Germinal center (tissue), 1 donor: ENCODE data around the gene ZYG11B.
"Not testable (repeated sequence)": the region's sequence is repeated elsewhere in the genome, so short reads cannot be mapped to it uniquely, and the experiment has no call there.

ENCODE experiments used
- DNase-seq: peaks from one replicate; pipeline ENCODE4 v3.0.0; 2012; ENCODE audit warnings: mixed read lengths, low spot score

Gene ZYG11B

DNA sequence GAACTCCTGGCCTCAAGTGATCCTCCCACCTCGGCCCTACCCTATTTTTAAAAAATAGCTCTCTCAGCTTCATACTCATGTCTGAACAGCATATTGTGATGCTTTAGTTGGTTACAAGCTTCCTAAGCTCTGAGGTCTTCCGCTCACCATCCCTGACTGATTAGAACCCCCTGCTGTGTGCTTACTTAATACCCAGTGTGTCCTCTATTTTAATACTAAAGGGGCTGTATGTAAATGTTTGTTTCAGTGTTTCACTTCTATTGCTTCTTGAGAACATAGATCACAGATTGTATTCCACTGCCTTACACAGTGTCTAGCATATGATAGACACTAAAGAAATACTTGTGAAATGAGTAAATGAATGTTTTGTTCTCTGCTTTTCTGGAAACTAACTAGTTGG is 29.8 kb downstream of the ZYG11B start:
- no peak for DNase-seq

DNA sequence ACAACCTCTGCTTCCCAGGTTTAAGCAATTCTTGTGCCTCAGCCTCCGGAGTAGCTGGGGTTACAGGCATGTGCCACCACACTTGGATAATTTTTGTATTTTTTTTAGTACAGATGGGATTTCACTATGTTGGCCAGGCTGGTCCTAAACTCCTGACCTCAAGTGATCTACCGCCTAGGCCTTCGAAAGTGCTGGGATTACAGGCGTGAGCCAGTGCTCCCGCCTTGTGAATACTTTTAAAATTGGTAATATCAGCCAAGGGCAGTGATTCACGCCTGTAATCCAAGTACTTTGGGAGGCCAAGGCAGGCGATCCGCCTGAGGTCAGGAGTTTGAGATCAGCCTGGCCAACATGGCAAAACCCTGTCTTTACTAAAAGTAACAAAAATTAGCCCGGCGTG is 33.7 kb downstream of the ZYG11B start:
- no peak for DNase-seq

DNA sequence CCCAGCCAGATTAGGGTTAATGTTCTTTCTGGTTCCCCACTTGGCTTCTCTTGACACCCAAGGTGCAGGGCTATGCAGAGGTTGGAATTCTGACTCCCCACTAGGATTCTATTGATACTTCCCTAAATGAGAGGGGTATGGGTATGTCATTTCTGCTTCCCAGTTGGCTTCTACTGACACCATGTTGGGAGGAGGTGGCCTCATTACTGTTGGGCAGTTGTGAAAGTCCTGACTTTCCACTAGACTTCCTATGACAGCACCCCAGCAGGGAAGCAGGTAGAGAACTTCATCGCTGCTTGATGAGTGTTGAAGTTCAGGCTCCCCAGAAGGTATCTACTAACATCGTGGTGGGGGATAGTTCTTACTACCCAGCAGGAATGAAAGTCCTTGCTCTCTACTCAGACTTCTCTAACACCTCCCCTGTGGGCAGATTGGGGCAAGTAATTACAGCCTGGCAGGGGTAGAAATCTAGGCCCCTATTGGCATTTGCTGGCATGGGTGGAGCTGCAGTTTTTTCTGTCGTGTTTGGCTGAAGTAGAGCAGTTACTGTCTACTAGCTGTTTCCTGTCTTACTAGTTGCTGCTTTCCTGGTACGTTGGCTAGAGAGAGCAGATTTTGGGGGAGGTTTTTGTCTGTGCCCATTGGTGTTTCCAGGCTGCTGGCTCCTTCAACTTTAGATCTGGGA is 41.5 kb downstream of the ZYG11B start:
- no peak for DNase-seq

DNA sequence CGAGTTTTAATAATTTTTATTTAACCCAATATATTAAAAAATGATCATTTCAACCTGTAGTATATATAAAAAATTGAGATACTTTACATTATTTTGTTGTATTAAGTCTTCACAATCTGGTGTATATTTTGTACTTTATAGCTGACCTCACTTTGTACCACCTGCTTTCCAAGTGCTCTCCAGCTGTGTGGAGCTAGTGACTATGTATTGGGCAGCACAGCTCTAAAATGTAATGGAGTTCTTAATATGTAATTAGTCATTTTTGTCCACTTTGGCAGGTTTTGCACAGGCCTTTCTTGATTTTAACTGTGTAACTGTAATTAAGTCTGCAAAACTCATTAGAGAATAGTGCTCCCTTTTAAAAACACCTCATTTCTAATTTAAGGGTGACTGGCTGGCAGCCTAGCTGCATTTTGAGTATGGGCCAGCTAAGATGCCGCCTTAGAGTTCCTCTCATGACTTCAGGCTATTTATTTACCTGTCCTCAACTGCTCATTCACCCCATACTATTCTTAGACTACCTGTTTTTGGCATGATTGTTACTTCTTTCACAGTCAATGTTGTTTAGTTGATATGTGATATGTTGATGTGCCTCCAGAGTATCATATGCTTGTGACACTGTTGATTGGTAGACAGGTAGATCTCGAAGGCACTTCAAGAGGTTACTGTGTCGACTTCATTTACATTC is 43.2 kb downstream of the ZYG11B start:
- no peak for DNase-seq

DNA sequence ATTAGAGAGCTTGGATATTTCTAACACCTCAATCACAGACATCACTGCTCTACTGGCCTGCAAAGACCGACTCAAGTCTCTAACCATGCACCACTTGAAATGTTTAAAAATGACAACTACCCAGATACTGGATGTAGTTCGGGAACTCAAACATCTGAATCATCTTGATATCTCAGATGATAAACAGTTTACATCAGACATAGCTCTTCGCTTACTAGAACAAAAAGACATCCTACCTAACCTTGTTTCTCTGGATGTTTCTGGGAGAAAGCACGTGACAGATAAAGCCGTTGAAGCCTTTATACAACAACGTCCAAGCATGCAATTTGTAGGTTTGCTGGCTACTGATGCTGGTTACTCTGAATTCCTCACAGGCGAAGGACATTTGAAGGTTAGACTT is 45.1 kb downstream of the ZYG11B start:
- DNase-seq, result no peak

DNA sequence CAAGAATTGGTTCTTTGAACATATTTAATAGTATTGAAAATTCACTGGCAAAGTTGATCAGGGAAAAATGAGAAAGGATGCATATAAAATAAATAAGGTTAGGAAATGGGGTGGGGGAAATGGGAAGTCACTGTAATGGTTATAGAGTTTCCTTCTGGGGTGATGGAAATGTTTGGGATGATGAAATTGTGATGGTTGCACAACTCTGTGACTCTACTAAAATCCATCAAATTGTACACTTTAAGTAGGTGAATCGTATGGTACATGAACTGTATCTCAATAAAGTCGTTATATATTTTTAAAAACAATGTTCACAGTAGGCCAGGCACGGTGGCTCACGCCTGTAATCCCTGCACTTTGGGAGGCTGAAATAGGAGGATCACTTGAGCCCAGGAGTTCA is 59.9 kb downstream of the ZYG11B start:
- DNase-seq, result no peak

DNA sequence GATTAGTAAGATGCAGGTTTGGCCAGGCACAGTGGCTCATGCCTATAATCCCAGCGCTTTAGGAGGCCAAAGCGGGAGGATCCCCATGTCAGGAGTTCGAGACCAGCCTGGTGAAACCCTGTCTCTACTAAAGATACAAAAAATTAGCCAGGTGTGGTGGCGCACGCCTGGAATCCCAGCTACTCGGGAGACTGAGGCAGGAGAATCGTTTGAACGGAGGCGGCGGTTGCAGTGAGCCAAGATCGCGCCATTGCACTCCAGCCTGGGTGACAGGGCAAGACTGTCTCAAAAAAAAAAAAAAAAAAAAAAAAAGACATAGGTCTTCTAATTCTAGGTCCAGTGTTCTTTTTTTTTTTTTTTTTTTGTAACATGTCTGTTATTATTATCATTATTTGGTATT is 64.2 kb downstream of the ZYG11B start:
- not testable (repeated sequence) for DNase-seq

DNA sequence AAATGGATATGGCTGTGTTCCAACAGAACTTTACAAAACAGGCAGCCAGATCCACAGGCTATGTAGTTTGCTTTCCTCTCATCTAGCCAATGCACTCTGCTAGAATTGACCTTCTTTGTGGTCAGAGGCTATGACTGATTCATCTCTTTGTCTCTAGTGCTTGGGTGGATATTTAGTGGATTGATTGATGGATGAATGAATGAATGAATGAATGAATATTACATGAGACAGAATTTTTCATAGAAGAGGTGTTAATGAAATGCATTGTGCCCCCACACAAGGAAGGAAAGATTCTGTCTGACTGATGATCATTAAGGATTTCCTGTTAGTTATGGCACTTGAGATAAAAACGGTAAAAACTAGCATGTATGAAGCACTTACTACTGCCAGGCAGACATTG is 65.8 kb downstream of the ZYG11B start:
- no peak for DNase-seq

DNA sequence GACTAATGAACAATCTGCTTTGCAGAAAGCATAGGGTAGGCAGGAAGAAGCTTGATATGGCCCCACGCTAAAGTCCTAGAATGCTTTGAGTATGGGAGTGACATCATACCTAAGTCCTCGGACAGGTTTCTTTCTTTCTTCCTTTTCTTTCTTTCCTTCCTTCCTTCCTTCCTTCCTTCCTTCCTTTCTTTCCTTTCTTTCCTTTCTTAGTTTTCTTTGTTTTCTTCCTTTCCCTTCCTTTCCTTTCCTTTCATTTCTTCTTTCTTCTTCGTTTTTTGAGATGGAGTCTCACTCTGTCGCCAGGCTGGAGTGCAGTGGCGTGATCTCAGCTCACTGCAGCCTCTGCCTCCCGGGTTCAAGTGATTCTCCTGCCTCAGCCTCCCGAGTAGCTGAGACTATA is 67.5 kb downstream of the ZYG11B start:
- DNase-seq, result not testable (repeated sequence)

DNA sequence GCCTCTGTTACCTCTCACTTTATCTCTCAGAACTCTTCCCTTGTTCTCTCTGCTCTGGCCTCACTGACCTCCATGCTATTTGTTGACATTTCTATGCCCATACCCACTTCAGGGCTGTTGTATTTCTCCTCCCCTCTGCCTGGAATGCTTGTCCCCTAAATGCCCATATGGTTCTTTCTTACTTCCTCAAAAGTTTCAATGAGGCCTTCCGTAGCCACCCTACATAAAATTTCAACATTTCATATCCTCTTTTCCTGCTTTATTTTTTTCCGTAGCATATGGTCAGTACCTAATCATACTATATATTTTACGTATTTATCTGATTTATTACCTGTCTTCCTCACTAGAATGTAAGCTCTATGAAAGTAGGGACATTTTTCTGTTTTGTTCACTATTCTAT is 69.2 kb downstream of the ZYG11B start:
- no peak for DNase-seq

DNA sequence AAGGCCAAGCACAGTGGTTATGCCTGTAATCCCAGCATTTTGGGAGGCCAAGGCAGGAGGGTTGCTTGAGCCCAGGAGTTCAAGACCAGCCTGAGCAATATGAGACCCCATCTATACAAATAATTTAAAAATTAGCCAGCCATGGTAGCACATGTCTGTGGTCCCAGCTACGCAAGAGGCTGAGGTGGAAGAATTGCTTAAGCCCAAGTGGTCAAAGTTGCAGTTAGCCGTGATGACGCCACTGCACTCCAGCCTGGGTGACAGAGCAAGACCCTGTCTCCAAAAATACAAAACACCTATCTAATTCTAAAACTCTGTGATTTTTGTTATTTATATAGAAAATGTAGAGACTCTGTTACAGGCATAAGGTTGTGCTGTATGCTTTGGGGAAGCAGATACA is 72.1 kb downstream of the ZYG11B start:
- no peak for DNase-seq

DNA sequence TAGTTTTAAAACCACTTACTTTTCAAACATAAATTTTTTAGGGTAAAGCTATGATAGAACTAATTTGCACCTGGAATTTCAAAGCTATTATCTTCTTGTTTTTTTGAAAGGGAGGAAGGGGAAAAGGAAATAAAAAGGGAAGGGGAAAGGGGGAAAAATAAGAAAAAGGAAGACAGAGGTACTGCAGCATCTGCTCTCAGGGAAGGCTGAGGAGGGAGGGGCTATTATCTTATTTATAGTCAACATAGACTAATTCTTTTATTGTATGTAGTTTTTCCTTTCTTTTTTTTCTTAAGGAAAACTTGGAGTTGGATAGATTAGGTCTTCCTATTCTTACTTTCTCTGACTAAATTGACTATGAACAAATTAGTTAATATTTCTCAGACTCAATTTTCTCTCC is 74.8 kb downstream of the ZYG11B start:
- no peak for DNase-seq

DNA sequence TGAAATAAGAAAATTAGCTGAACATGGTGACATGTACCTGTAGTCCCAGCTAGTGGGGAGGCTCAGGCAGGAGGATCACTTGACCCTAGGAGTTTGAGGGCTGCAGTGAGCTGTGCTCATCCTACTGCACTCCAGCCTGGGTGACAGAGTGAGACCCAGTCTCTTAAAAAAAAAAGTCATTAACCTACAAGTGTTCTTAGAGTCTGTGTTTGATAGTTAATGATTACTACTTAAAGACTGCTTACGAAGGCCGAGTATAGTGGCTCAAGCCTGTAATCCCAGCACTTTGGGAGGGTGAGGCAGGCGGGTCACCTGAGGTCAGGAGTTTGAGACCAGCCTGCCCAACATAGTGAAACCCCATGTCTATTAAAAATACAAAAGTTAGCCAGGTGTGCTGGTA is 77.8 kb downstream of the ZYG11B start:
- not testable (repeated sequence) for DNase-seq

DNA sequence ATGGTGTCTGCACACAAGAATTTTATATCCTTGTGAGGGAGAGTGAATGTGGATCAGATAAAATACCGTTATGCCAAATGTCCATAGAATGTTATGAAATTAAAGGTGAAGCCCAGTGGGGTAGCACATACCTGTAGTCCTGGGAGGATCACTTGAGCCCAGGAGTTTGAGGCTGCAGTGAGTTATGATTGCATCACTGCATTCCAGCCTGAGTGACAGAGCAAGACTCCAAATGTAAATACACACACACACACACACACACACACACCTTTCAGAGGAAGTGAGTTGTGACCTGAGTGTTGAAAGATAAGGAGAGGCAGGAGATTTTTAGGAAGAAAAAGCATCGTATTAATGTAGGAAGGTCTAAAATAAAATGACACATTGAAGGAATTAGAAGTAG is 88.2 kb downstream of the ZYG11B start:
- DNase-seq, result no peak

DNA sequence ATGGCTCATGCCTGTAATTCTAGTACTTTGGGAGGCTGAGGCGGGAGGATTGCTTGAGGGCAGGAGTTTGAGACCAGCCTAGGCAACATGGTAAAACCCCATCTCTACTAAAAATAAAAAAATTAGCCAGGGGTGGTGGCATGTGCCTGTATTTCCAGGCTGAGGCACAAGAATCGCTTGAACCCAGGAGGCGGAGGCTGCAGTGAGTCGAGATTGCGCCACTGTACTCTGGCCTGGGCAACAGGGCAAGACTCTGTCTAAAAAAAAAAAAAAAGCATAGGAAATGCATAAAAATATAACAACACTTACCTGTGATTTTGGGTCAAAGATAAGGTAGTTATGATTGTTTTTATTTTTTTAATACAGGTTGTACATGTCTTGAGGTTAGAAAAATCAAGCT is 94.6 kb downstream of the ZYG11B start:
- DNase-seq, result not testable (repeated sequence)

DNA sequence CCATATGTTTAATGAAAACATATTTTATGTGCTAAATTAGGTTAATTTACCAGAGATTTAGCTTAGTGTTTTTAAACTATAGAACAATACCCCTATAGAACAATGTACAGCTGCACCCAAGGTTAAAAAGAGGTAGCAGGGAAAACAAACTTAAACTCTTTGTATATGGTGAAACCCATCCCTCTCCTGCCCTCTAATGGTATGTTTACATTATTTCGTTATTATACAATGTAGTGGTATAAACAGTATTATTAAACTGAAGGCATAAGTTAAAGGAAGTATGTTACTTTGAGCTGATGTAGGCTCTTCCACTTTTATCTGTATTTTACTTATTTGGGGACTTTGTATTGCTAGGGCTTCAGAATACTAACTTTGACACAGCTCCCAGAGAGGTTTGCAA is 99.6 kb downstream of the ZYG11B start:
- peak; percentile 5 for DNase-seq

DNA sequence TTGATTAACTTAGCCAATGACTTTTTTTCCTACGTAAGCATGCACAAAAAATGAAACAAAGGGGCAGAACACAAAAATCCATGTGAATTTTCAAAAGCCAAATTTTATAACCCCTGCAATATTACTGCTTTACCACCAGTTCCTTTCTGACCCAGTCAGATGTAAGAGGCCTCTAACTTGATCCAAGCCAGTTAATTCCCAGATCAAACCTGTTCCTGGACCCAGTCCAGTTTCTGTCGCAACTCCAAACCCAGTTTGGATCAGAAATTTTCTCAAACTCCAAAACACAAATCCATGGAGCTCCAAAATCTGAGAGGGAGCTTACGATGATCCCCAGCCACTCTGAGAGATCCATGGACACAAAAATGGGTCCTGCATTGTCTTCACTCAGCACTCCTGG is 108.5 kb downstream of the ZYG11B start:
- no peak for DNase-seq

DNA sequence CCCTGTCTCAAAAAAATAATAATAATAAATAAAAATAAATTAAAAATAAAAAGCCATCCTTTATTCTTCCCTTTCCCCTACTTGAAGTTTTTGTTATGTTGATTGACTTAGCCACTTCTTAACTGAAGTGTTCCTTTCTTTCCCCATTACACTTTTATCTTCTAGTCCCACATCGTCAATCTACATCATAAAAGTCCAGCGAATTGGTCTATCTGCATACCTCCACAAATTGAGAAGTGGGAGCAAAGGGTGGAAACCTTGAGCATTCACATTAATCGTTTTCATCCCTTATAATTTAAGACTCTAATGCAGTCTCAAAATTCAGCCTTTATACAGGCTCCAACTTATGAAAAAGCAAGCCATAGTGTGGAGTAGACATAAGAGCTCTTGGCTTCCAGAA is 109.8 kb downstream of the ZYG11B start:
- no peak for DNase-seq

DNA sequence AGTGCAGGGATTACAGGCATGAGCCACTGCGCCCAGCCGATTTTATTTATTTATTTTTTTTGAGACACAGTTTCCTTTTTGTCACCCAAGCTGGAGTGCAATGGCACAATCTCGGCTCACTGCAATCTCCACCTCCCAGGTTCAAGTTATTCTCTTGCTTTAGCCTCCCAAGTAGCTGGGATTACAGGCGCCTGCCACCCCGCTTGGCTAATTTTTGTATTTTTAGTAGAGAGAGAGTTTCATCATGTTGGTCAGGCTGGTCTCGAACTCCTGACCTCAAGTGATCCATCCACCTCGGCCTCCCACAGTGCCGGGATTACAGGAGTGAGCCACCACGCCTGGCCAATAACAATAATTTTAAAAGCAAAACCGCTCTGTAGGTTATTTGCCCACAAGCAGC is 112.9 kb downstream of the ZYG11B start:
- DNase-seq, result not testable (repeated sequence)

DNA sequence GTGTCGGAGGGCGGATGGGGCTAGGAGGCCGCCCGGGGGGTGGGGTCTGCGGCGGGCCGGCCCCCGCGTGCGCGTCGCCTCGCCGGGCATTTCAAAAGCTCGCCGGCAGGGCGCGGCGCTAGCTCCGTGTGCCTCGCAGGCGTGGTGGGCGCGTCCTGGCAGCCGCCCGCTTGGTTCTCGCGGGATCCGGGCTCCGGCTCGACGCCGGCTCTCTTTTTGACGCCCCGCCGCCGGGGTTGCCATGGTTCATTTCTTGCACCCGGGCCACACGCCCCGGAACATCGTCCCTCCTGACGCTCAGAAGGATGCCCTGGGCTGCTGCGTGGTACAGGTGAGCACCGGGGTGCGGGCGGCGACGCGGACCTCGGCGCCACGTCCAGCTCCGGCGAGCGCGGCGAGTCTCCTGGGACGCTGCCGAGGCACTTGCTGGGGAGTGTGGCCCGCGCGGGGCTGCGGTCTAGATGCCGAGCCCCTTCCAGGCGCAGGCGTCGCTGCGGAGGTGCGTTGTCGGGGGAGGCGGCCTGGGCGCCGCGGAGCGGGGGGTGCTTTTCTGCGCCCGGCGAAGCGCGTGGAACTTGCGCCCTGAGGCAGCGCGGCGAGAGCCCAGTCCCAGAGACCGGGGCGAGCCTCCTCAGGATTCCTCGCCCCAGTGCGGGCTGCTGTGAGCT is 116.5 kb downstream of the ZYG11B start, which contains the start of gene ZYG11A:
Gene ZYG11A, plus strand, starts transcription at position 118 of the 668 bp plus-strand sequence. Its CDS starts 124 bp downstream, at position 242.
- DNase-seq, result peak; percentile 90

DNA sequence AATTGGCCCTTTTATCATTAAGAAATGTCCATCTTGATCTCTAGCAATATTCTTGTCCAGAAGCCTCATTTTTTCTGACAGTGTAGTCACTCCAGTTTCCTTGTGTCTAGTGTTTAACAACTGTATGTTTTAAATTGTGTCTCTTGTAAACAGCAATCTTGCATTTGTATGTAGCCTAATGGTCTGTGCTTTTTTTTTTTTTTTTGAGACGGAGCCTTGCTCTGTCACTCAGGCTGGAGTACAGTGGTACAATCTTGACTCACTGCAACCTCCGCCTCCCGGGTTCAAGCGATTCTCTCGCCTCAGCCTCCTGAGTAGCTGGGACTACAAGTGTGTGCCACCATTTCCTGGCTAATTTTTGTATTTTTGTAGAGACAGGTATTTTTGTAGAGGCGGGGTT is 118.9 kb downstream of the ZYG11B start:
- DNase-seq, result not testable (repeated sequence)

DNA sequence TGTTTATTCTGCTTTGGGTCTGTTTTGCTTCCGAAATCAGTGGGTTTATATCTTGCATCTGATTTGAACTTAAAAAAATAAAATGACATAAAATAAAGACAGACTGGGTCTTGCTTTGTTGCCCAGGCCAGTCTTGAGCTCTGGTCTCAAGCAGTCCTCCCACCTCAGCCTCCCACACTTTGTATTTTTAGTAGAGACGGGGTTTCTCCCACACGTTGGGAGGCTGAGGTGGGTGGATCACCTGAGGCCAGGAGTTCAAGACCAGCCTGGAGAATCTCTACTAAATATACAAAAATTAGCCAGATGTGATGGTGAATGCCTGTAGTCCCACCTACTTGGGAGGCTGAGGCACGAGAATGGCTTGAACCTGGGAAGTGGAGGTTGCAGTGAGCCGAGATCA is 122.2 kb downstream of the ZYG11B start:
- DNase-seq, result no peak

DNA sequence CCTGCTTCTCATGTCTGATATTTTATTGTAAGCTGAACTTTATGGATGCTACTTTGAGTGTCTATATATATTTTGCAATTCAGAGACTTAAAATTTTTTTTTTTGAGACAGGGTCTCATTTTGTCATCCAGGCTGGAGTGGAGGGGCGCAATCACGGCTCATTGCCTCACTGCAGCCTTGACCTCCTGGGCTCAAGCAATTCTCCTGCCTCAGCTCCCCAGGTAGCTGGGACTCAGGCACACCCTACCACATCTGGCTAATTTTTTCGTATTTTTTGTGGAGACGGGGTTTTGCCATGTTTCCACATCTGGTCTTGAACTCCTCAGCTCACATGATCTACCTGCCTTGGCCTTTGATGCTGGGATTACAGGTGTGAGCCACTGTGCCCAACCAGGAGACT is 124.7 kb downstream of the ZYG11B start:
- DNase-seq, result no peak
